GM23248 (cell line): ENCODE results near the gene AHI1. TPM values are rescaled to one million over a fixed set of nuclear protein-coding genes. Genes with fewer than 3 reads are reported as not detected.

ENCODE experiments used
- DNase-seq: peaks from one replicate; pipeline ENCODE4 v3.0.0-alpha.2; 2015
- H2AFZ ChIP-seq: fragments of 200-600 bp; sonication (generic); 2 replicates; pipeline ENCODE4 v1.6.1; 2016; ENCODE audit warnings: antibody characterized with exemption
- H3F3A ChIP-seq: fragments of 200-600 bp; sonication (generic); 2 replicates; pipeline ENCODE4 v1.6.1; 2016; ENCODE audit warnings: mild to moderate bottlenecking, antibody characterized with exemption, mixed run types; ENCODE audit not compliant: insufficient read depth
- H3K27ac ChIP-seq: fragments of 200-600 bp; sonication (generic); 2 replicates; pipeline ENCODE4 v1.5.1; 2016; ENCODE audit warnings: mild to moderate bottlenecking
- H3K27me3 ChIP-seq: fragments of 200-600 bp; sonication (generic); replicated peaks from 2 replicates; pipeline ENCODE4 v1.6.1; 2016; ENCODE audit warnings: mild to moderate bottlenecking; ENCODE audit not compliant: insufficient read depth
- H3K36me3 ChIP-seq: fragments of 200-600 bp; sonication (generic); 2 replicates; pipeline ENCODE4 v1.6.1; 2016; ENCODE audit warnings: low read depth, mild to moderate bottlenecking
- H3K4me1 ChIP-seq: fragments of 200-600 bp; sonication (generic); 2 replicates; pipeline ENCODE4 v1.6.1; 2016; ENCODE audit warnings: mild to moderate bottlenecking; ENCODE audit not compliant: insufficient read depth
- H3K4me2 ChIP-seq: fragments of 200-600 bp; sonication (generic); one replicate; pipeline ENCODE4 v1.6.1; 2016; ENCODE audit warnings: mild to moderate bottlenecking; ENCODE audit not compliant: unreplicated experiment
- H3K4me3 ChIP-seq: fragments of 200-600 bp; sonication (generic); 2 replicates; pipeline ENCODE4 v1.5.1; 2016; ENCODE audit warnings: mild to moderate bottlenecking
- H3K79me2 ChIP-seq: fragments of 200-600 bp; sonication (generic); 2 replicates; pipeline ENCODE4 v1.6.1; 2016; ENCODE audit warnings: mild to moderate bottlenecking; ENCODE audit not compliant: insufficient read depth
- H3K9ac ChIP-seq: fragments of 200-600 bp; sonication (generic); 2 replicates; pipeline ENCODE4 v1.6.1; 2016; ENCODE audit warnings: mild to moderate bottlenecking
- H3K9me2 ChIP-seq: fragments of 200-600 bp; sonication (generic); 2 replicates; pipeline ENCODE4 v1.6.1; 2016; ENCODE audit warnings: mixed run types, mild to moderate bottlenecking, moderate library complexity; ENCODE audit not compliant: insufficient read depth
- H3K9me3 ChIP-seq: fragments of 200-600 bp; sonication (generic); one replicate; pipeline ENCODE4 v1.6.1; 2017; ENCODE audit warnings: low read depth
- H4K20me1 ChIP-seq: fragments of 200-600 bp; sonication (generic); 2 replicates; pipeline ENCODE4 v1.6.0; 2016; ENCODE audit not compliant: insufficient read depth
- EZH2 ChIP-seq: fragments of 200-600 bp; sonication (generic); IDR thresholded peaks from 2 replicates; pipeline ENCODE4 v1.6.1; 2018; ENCODE audit warnings: antibody characterized with exemption, mild to moderate bottlenecking; ENCODE audit not compliant: insufficient read depth, poor library complexity, severe bottlenecking
- EZH2phosphoT487 ChIP-seq: fragments of 200-600 bp; sonication (generic); IDR thresholded peaks from 2 replicates; pipeline ENCODE4 v1.6.1; 2018; ENCODE audit warnings: antibody characterized with exemption, moderate library complexity, mild to moderate bottlenecking, low read depth; ENCODE audit not compliant: insufficient read depth
- WGBS, 2 experiments: methylation state at CpG; one replicate each; pipeline ENCODE4 v1.1.6; 2015 to 2017; ENCODE audit warnings: low lambda C conversion rate in 2 of 2, low coverage in 1 of 2; ENCODE audit errors: missing lambda C conversion rate in 2 of 2; 5-methylcytosine and 5-hydroxymethylcytosine counted together
- in situ Hi-C: fragments of 300-500 bp; cut with MboI; formaldehyde crosslinking; loops from 2 replicates; pipeline ENCODE4 v1.15.0; 2020
- polyA plus RNA-seq: library from polyadenylated mRNA; unstranded; fragments of >200 nt; fragmentation: Nextera tagmentation; extraction: Ambion mirVana; gene quantifications from 2 replicates; pipeline ENCODE4 v1.2.1, GENCODE V29; 2016
- total RNA-seq: library from RNA; depleted of rRNA; stranded (reverse); fragments of >200 nt; shearing (Covaris generic); gene quantifications from 2 replicates; pipeline ENCODE4 v1.2.3, GENCODE V29; 2014

The AHI1 gene
- total and polyA plus RNA-seq, 2 experiments from 2014 or later, result 11.1 to 25.9 TPM

DNA sequence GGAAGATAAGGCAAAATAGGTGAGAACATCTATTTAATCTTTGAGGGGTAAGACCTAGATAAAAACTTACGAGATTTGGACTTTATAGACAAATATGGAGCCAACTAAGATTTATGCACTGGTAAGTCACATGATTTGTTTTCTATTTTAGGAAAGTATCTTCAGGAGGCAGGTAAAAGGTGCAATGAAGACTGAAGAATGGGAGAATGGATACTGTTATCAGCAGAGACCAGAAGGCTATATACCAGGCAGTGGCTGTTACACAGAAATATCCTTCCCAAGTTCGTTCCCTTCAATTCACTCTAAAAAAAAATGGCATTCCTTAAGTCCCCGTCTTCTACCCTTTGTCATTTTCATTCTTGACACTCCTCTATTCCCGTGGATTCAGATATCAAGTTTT lies 192.7 kb downstream of the AHI1 start:
- H3K27me3 ChIP-seq, result no peaks in the 10 kb centered on the region
- in situ Hi-C loops, result no loop called here
- H3K4me2 ChIP-seq, result no peak overlapping the region
- no peak overlapping the region for H3K27ac ChIP-seq
- WGBS, 2 experiments, result 84 to 85% methylated on average over 4 of the region's 4 CpGs
- no peak overlapping the region for H3K9ac ChIP-seq
- no peaks in the 10 kb centered on the region for H4K20me1 ChIP-seq
- H3K79me2 ChIP-seq, result no peaks in the 10 kb centered on the region
- peaks cover 13% of the 10 kb centered on the region for H3F3A ChIP-seq
- no peaks in the 10 kb centered on the region for H3K9me2 ChIP-seq
- H3K9me3 ChIP-seq, result no peaks in the 10 kb centered on the region
- no peak overlapping the region for H2AFZ ChIP-seq
- no peak overlapping the region for H3K4me3 ChIP-seq
- H3K4me1 ChIP-seq, result peaks cover 15% of the 10 kb centered on the region
- 0 out of 2 replicates have a peak, but pooled peaks cover 5% of the 10 kb centered on the region for H3K36me3 ChIP-seq
- TF ChIP-seq EZH2phosphoT487 (no peak), EZH2 (no peak)
- DNase-seq, result no peak

DNA sequence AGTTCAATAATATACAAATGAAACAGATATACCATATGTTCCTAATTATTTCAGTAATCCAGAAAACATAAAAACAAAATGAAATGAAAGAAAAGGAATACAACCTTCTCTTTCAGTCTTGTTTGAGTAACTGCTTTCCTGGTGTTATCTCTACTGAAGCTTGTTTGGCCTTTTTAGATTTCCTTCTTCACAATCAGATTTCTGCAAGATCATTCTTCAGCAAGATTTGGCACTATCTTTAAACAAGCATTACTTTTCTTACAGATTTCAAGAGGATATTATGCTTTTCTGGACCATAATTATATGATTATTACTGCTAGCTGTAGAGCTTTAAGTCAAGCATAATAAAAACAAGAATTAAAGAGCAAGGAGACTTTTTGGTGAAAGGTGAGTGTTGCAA lies 196.2 kb downstream of the AHI1 start:
- H3F3A ChIP-seq, result peaks cover 25% of the 10 kb centered on the region
- H3K9ac ChIP-seq, result no peak overlapping the region
- in situ Hi-C loops, result no loop called here
- H3K9me2 ChIP-seq, result no peaks in the 10 kb centered on the region
- H2AFZ ChIP-seq, result no peak overlapping the region
- TF ChIP-seq EZH2phosphoT487, result no peak
- TF ChIP-seq EZH2, result no peak
- H3K9me3 ChIP-seq, result no peaks in the 10 kb centered on the region
- H3K79me2 ChIP-seq, result no peaks in the 10 kb centered on the region
- no peak overlapping the region for H3K4me3 ChIP-seq
- no peaks in the 10 kb centered on the region for H3K27me3 ChIP-seq
- H3K4me1 ChIP-seq, result peaks cover 28% of the 10 kb centered on the region
- peak overlapping the region; percentile 6 for H3K4me2 ChIP-seq
- no peaks in the 10 kb centered on the region for H4K20me1 ChIP-seq
- 0 out of 2 replicates have a peak, but pooled peaks cover 5% of the 10 kb centered on the region for H3K36me3 ChIP-seq
- no peak for DNase-seq
- H3K27ac ChIP-seq, result no peak overlapping the region

DNA sequence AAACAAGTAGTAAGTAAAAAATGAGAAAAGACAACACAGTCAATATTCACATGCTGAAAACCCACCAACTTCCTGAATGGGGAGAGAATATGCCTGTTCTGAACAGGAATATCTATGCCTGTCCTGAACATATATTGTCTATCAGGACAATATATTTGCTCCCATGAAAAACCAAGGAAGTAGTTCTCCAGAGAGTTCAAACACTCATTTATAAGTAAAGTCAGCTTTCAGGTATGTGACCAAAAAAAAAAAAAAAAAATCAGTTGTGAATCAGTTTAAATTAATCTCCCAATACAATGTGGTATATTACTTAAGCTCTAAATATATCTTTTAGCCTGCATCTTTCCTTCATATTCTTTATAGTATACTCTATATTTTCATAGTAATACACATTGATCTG lies 197.0 kb downstream of the AHI1 start:
- Histone ChIP-seq H3F3A (peaks cover 25% of the 10 kb centered on the region), H3K9me2 (no peaks in the 10 kb centered on the region), H3K79me2 (no peaks in the 10 kb centered on the region), H3K9ac (no peak overlapping the region), H4K20me1 (no peaks in the 10 kb centered on the region), H3K27me3 (no peaks in the 10 kb centered on the region), H3K4me3 (no peak overlapping the region), H3K36me3 (0 out of 2 replicates have a peak, but pooled peaks cover 5% of the 10 kb centered on the region), H3K4me2 (peak overlapping the region; percentile 6), H3K9me3 (no peaks in the 10 kb centered on the region), H2AFZ (no peak overlapping the region), H3K4me1 (peaks cover 28% of the 10 kb centered on the region), H3K27ac (no peak overlapping the region)
- peak; percentile 54 for DNase-seq
- in situ Hi-C loops, result no loop called here
- TF ChIP-seq EZH2phosphoT487 (no peak), EZH2 (no peak)

DNA sequence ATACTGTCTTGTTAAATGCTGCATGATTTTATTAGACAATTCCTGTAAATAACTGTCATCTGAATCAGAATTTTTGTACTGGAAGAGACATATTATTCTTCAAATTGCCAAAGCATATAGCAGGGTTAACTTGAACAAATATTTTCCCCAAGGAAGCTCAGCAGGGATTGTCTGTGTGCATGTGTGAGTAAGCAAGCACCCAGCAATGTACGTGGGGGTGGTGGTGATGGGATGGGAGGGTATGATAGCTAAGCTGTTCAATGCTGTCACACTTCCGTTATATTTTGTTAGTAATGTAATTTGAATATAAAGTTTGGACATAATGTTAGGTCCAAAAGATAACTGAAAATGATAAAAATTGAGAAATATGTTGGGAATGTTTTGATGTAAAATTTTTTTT lies 198.3 kb downstream of the AHI1 start:
- no peak overlapping the region for H2AFZ ChIP-seq
- H3K4me1 ChIP-seq, result peaks cover 28% of the 10 kb centered on the region
- no peak overlapping the region for H3K4me2 ChIP-seq
- 44 to 56% methylated on average over 2 of the region's 2 CpGs for WGBS, 2 experiments
- no peak overlapping the region for H3K4me3 ChIP-seq
- H3K9ac ChIP-seq, result no peak overlapping the region
- no peaks in the 10 kb centered on the region for H3K27me3 ChIP-seq
- no peaks in the 10 kb centered on the region for H4K20me1 ChIP-seq
- H3F3A ChIP-seq, result peaks cover 25% of the 10 kb centered on the region
- H3K27ac ChIP-seq, result peak overlapping the region; percentile 34
- H3K79me2 ChIP-seq, result no peaks in the 10 kb centered on the region
- TF ChIP-seq EZH2phosphoT487, result no peak
- TF ChIP-seq EZH2, result no peak
- no peaks in the 10 kb centered on the region for H3K9me2 ChIP-seq
- DNase-seq, result peak; percentile 68
- no peaks in the 10 kb centered on the region for H3K9me3 ChIP-seq
- no peaks in the 10 kb centered on the region for H3K36me3 ChIP-seq
- in situ Hi-C loops, result no loop called here

DNA sequence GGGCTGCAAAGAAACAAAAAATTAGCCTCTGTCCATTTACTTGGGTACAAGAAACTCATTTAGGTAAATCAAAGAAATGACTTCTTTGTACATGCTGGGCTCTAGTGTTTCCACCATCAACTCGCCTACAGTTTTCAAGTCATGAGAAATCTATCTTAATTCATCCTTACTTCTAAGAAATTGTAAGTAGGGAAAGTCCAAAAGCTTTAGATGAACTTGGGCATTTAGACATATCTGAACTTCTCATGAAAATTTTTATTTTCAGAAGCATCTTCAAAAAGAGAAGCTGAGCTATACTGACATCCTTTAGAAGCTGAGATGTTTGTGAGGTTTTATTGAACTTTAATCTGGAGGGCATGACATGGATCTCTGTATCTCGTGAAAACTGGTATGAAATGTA lies 199.1 kb downstream of the AHI1 start:
- Histone ChIP-seq H3K79me2 (no peaks in the 10 kb centered on the region), H3K27ac (0 out of 2 replicates have a peak overlapping the region, but pooled peaks have one; percentile 34), H3K9me3 (no peaks in the 10 kb centered on the region), H3K4me3 (no peak overlapping the region), H3K9me2 (no peaks in the 10 kb centered on the region), H3K9ac (no peak overlapping the region), H3K4me1 (peaks cover 28% of the 10 kb centered on the region), H3F3A (peaks cover 25% of the 10 kb centered on the region), H3K27me3 (no peaks in the 10 kb centered on the region), H4K20me1 (no peaks in the 10 kb centered on the region), H2AFZ (no peak overlapping the region), H3K36me3 (no peaks in the 10 kb centered on the region), H3K4me2 (no peak overlapping the region)
- TF ChIP-seq EZH2phosphoT487 (no peak), EZH2 (no peak)
- 96 to 99% methylated on average over 2 of the region's 2 CpGs for WGBS, 2 experiments
- in situ Hi-C loops, result no loop called here
- no peak for DNase-seq
